HG02840 (cell line): ENCODE results near the gene GABARAP.
A peak's percentile ranks its signal among the peaks of the same experiment; 100 is the strongest.

Experiments
- ATAC-seq: cut with Tn5 transposase; IDR thresholded peaks from one replicate; pipeline ENCODE4 v1.9.1; 2021; ENCODE audit warnings: mild to moderate bottlenecking, moderate library complexity, moderate number of reproducible peaks; ENCODE audit not compliant: unreplicated experiment, low FRiP score

GABARAP gene

DNA sequence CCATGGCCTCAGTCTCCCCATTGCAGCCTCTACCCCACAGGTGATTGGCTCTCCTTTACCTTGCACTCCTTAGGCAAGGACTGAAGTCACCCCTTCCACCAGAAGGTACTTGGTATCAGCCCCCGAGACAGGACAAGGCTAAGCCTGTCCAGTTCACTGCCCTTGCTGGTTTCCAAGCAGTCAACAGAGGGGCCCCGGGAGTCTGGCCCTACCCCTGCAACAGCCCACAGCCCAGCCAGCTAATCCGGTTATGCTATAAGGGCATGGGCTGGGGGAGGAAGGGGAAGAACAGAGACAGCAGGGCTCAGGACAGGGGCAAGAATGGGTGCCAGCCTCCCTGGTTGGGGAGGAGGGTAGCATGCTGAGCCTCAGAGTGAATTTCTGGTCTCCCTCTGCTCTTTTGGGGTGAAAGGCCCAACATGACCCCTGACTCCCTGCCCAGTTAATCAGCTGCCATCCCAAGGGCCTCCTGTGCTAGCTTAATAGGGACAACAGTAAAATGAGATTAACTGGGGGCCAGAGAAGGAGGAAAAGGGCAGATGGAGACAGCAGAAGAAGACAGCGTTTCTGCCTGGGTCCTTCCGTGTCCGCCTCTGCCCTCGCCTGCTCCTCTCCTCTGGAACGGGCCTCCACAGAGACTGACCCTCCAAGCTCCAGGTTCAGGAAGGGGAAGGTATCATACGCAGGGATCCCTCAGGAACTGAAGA is 33.3 kb downstream of the GABARAP start:
- no peak for ATAC-seq

DNA sequence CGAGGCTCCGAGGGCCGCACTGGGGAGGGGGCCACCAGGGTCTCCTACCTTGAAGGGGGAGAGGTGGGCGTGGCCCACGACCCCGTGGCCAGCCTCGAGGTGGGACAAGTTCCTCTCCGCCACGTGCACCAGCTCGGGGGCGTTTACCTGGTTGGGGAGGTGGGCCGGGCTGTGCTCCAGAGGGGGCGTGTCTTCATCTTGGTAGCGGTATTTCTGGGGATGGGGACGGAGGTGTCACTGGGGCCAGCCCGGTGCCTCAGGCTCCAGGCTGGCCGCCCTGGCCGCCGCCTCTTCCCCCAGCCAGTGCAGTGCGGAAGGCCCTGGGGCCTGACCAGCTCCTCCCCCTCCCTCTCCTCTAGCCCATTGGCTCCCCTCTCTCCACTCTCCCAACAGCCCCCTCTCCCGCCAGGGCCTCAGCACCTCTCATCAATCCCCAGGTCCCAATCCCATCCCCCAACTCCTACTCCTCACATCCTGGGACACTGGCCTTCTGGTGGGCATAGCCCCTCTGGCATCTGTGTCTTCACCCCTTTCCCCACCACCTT is 34.1 kb downstream of the GABARAP start:
- ATAC-seq: no peak

DNA sequence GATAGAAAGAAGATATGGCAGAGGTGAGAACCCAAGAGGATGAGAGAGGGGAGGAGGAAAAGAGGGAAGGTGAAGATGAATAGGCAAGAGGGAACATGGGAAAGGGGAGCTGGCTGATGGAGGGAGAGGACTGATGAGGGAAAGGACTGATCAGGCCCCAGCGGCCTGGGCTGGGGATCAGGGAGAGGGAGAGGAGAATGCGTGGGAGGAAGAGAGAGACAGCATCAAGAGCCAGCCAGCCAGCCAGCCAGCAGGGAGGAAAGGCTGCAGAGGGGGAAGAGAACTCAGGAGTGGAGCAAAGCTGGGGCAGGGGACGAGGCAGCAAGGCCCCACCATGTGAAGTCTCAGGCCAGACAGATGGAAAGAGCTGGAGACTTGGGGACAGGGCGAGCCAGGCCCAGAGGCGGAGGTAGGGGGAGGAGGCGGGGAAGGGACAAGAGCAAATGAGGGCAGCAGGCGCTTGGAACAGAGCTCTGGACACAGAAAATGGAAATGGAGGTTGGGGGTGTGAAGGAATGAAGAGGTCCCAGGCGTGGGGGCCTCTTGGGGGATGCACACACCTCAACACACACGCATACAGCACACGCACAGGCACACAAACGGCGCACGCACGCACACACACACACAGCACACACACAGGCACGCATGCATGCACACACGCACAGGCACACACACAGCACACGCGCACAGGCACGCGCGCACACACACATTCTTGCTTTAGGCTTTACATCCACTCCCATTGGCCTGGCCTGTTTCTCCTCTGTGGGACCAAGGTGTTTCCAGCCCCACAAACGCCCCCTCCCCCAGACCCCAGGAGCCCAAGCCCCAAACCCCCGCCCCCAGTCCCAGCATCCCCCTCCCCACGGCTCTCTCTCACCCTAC is 34.9 kb downstream of the GABARAP start:
- ATAC-seq: no peak

- ATAC-seq: no peak
Observed at GRCh38 chr17:7205561-7205960, 36.7 kb downstream of the GABARAP start.

DNA sequence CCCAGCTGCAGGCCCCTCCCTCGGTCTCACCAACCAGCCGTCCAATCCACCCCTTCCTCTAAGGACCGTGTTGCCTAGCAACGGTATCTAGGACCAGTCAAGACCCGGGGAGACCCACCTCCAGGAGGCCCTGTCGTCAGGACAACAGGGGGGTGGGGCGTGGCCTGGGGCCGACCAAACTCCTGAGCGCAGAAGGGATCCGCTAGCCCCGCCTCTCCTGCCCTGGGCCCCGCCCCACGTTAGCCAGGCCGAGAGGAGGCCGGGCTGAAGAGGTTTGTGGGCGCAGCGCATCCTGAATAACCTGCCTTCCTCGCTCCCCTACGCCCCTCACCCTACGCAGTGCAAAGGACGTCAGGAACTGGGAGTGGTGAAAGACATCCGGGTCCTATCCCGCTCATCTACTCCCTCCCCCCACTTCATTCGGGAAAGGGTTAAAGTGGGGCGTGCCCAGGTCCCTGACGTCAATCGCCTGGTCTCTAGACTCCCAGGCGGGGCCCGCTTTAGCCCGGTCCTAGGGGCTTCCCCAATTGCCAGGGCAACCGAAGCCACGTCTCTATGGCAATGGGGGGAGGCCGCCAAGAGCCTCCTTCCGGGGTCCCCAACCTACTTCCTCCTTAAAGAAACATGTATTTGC is 37.3 kb downstream of the GABARAP start:
- peak; percentile 84 for ATAC-seq

DNA sequence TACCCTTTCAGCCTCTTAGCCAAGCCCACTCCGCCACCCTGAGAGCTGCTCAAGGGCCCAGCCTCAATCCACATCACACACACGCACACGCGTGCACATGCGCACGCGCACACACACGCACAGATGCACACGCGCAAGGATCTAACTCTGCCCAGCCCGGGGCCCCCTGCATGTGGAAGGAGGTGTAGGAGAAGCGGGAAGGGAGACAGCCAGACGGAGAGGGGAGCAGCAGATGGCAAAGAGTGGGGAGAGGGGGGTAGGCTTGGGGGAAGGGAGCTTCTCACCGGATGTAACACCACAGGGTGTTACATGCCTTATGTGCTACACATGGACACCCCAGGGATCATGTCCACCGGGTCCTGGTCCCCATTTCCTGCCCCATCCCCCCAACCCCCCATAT is 37.9 kb downstream of the GABARAP start:
- ATAC-seq: no peak

GRCh38 chr17:7203391-7203790 is 38.9 kb downstream of the GABARAP start:
- ATAC-seq: no peak

GRCh38 chr17:7196651-7197401 is 45.4 kb downstream of the GABARAP start:
- ATAC-seq: no peak

GRCh38 chr17:7195971-7196370 is 46.3 kb downstream of the GABARAP start:
- no peak for ATAC-seq

GRCh38 chr17:7192271-7192937 is 49.8 kb downstream of the GABARAP start:
- ATAC-seq: no peak

DNA sequence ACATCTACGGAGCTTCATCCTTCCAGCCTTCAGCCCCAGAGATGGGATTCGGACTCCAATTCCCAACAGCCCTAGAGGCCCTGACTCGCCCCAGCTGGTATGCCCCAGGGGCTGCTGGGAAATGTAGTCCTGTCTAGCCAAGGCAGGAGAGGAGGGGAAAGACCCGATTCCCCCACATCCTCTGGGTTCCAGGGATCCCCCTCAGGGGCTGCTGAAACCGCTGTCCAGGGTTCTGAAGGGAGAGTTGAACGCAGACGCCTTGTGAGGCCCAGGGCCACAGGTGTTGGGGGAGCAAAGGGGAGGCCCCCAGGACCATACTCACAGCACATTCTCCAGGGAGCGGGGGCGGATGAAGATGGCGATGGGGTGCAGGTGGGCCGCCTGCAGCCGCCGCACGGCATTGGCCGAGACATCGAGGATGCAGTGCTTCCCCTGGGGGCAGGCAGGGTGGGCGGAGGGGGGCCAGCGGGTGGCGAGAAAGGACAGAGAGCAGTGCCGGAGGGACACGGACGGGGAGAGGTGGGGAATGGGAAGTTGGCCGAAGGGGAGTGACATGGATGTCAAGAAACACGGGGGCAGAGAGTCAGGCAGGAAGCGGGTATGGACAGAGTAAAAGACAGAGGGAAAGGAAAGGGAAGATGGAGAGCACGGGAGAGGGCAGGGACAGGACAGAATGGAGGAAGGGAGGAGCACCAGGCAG is 50.5 kb downstream of the GABARAP start:
- no peak for ATAC-seq

- ATAC-seq: no peak
Observed at GRCh38 chr17:7191069-7191468, 51.2 kb downstream of the GABARAP start.

DNA sequence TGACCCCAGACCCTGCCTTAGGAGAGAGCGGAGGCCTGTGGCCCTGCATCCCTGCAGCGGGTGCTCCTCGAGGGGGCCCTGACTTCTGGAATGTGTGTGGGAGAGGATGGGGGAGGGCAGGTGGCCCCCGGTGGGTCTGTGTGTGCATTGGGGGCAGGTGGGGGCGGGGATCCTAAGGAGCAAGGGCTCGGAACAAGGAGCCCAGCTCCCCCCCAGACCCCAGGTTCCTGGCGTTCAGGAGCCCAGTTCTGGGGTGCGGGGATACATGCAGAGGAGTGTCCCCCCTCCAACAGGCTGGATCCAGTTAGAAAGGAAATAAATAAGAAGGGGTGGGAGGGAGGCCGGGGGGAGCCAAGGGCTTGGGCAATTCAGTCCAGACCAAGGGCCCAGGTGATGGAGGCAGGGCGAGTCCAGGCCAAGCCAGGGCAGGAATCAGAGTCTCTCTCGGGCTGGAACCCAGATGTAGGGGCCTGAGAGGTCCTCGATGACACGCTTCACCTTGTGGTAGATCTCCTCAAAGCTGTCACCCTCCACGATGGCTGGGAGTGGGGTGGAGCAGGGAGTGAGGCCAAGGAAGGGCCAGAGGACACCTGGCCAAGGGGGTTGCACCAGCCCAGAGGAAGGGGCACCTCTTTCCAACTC is 51.9 kb downstream of the GABARAP start:
- ATAC-seq: no peak
